IMR-90 (cell line): Measurements from ENCODE around the gene SPATC1L. TPM values are rescaled to one million over a fixed set of nuclear protein-coding genes. Genes with fewer than 3 reads are reported as not detected.

Source experiments
- ATAC-seq: fragments of 200-7000 bp; cut with Tn5 transposase; 2 replicates; pipeline ENCODE4 v1.9.1; 2020; ENCODE audit warnings: low read depth, mild to moderate bottlenecking, moderate library complexity
- BruUV-seq: library from RNA; stranded (reverse); fragments of 400-500 nt; replicated peaks from 2 replicates; lab custom pipeline; 2021; lab: Mats Ljungman, UMichigan
- CTCF ChIA-PET: fragments of 300-600 bp; formaldehyde crosslinking; extraction: SDS; loops from one replicate; lab custom pipeline; 2021; ENCODE audit warnings: antibody characterized with exemption; lab: Yijun Ruan, JAX
- POLR2A ChIA-PET: fragments of 300-600 bp; sonication (Branson Sonifier 250); formaldehyde crosslinking; loops from one replicate; lab custom pipeline; 2022; ENCODE audit warnings: antibody characterized with exemption; ENCODE audit not compliant: unreplicated experiment; lab: Charles Lee
- DNase-seq: peaks from one replicate; pipeline ENCODE4 v3.0.0; 2013
- H2AFZ ChIP-seq: replicated peaks from 2 replicates; pipeline ENCODE3; 2013; ENCODE audit warnings: low read length, mild to moderate bottlenecking; ENCODE audit not compliant: poor library complexity
- H2AK5ac ChIP-seq: 2 replicates; pipeline ENCODE4 v1.6.1; 2013; ENCODE audit warnings: low read depth, low read length, inconsistent platforms
- H2AK9ac ChIP-seq: replicated peaks from 2 replicates; pipeline ENCODE3; 2013; ENCODE audit warnings: mild to moderate bottlenecking, low read depth, low read length, moderate library complexity; ENCODE audit not compliant: poor library complexity
- H2BK120ac ChIP-seq: 2 replicates; pipeline ENCODE4 v1.6.1; 2013; ENCODE audit warnings: low read depth, low read length, inconsistent platforms
- H2BK15ac ChIP-seq: 3 replicates; pipeline ENCODE4 v1.6.1; 2013; ENCODE audit warnings: low read depth, low read length, inconsistent platforms
- H2BK20ac ChIP-seq: 2 replicates; pipeline ENCODE4 v1.6.1; 2013; ENCODE audit warnings: low read depth, mild to moderate bottlenecking, inconsistent platforms, low read length, moderate library complexity
- H2BK5ac ChIP-seq: 2 replicates; pipeline ENCODE4 v1.6.1; 2013; ENCODE audit warnings: mild to moderate bottlenecking, low read depth, low read length, inconsistent platforms; ENCODE audit not compliant: poor library complexity, severe bottlenecking
- H3K14ac ChIP-seq: replicated peaks from 2 replicates; pipeline ENCODE4 v1.6.1; 2013; ENCODE audit warnings: low read depth, low read length, inconsistent platforms
- H3K18ac ChIP-seq: 2 replicates; pipeline ENCODE4 v1.6.1; 2013; ENCODE audit warnings: low read depth, low read length, control low read depth
- H3K23ac ChIP-seq: 2 replicates; pipeline ENCODE4 v1.6.1; 2013; ENCODE audit warnings: low read depth, low read length, inconsistent platforms
- H3K27ac ChIP-seq: 2 replicates; pipeline ENCODE4 v1.5.1; 2013; ENCODE audit warnings: mild to moderate bottlenecking, control low read depth, low read length; ENCODE audit not compliant: insufficient read depth
- H3K27me3 ChIP-seq: 2 replicates; pipeline ENCODE4 v1.6.1; 2013; ENCODE audit warnings: low read length; ENCODE audit not compliant: control insufficient read depth, insufficient read depth
- H3K36me3 ChIP-seq: 2 replicates; pipeline ENCODE4 v1.6.1; 2013; ENCODE audit warnings: low read length, mixed read lengths; ENCODE audit not compliant: control insufficient read depth, insufficient read depth
- H3K4ac ChIP-seq: 2 replicates; pipeline ENCODE4 v1.6.1; 2013; ENCODE audit warnings: low read depth, low read length, inconsistent platforms
- H3K4me1 ChIP-seq: 2 replicates; pipeline ENCODE4 v1.6.1; 2013; ENCODE audit warnings: low read length, mixed read lengths; ENCODE audit not compliant: control insufficient read depth, insufficient read depth
- H3K4me2 ChIP-seq: 2 replicates; pipeline ENCODE4 v1.6.1; 2013; ENCODE audit warnings: low read depth, mild to moderate bottlenecking, control low read depth, low read length, moderate library complexity
- H3K4me3 ChIP-seq: 2 replicates; pipeline ENCODE4 v1.5.1; 2013; ENCODE audit warnings: low read depth, mild to moderate bottlenecking, control low read depth, low read length, moderate library complexity; ENCODE audit not compliant: insufficient read depth
- H3K56ac ChIP-seq: 2 replicates; pipeline ENCODE4 v1.6.1; 2013; ENCODE audit warnings: low read length, inconsistent platforms; ENCODE audit not compliant: insufficient read depth; ENCODE audit errors: extremely low read depth
- H3K79me1 ChIP-seq, 2 experiments: 2 replicates each; pipeline ENCODE4 v1.6.1; 2013; ENCODE audit warnings: low read length in 2 of 2, inconsistent platforms in 1 of 2, low read depth in 1 of 2
- H3K9ac ChIP-seq: 2 replicates; pipeline ENCODE4 v1.6.1; 2013; ENCODE audit warnings: low read depth, low read length, control low read depth
- H3K9me1 ChIP-seq: 2 replicates; pipeline ENCODE4 v1.6.1; 2013; ENCODE audit warnings: low read length, inconsistent platforms; ENCODE audit not compliant: insufficient read depth
- H3K9me3 ChIP-seq: 2 replicates; pipeline ENCODE4 v1.6.1; 2013; ENCODE audit warnings: low read length; ENCODE audit not compliant: control insufficient read depth, insufficient read depth
- H4K20me1 ChIP-seq: 2 replicates; pipeline ENCODE4 v1.6.1; 2013; ENCODE audit warnings: low read length, inconsistent platforms; ENCODE audit not compliant: insufficient read depth
- H4K5ac ChIP-seq: 2 replicates; pipeline ENCODE4 v1.6.1; 2013; ENCODE audit warnings: mild to moderate bottlenecking, low read depth, low read length, control low read depth
- H4K8ac ChIP-seq, 2 experiments: 2 replicates each; pipeline ENCODE4 v1.6.1; 2013; ENCODE audit warnings: low read depth in 2 of 2, low read length in 2 of 2, control low read depth in 1 of 2, inconsistent platforms in 1 of 2
- H4K91ac ChIP-seq: 2 replicates; pipeline ENCODE4 v1.6.1; 2013; ENCODE audit warnings: low read depth, low read length, inconsistent platforms; ENCODE audit not compliant: insufficient read depth
- BHLHE40 ChIP-seq: fragments of 150-350 bp; IDR thresholded peaks from 2 replicates; pipeline ENCODE4 v1.6.1; 2016; ENCODE audit warnings: mild to moderate bottlenecking, low read depth, low read length
- CEBPB ChIP-seq: IDR thresholded peaks from 2 replicates; pipeline ENCODE4 v1.6.1; 2012; ENCODE audit warnings: low read depth, low read length, improper control_type of control experiment
- MAZ ChIP-seq: IDR thresholded peaks from 2 replicates; pipeline ENCODE4 v1.6.1; 2012; ENCODE audit warnings: low read depth, mild to moderate bottlenecking, low read length, improper control_type of control experiment, moderate library complexity, borderline replicate concordance
- NFE2L2 ChIP-seq: fragments of 150-350 bp; IDR thresholded peaks from 2 replicates; pipeline ENCODE4 v1.6.1; 2016; ENCODE audit warnings: low read depth, mild to moderate bottlenecking, low read length
- POLR2A ChIP-seq: IDR thresholded peaks from 2 replicates; pipeline ENCODE4 v1.6.1; 2012; ENCODE audit warnings: mild to moderate bottlenecking, low read depth, low read length
- RFX5 ChIP-seq: IDR thresholded peaks from 2 replicates; pipeline ENCODE4 v1.8.0; 2012; ENCODE audit warnings: low read depth, mild to moderate bottlenecking, low read length, moderate library complexity
- SMC3 ChIP-seq: fragments of 150-350 bp; IDR thresholded peaks from 2 replicates; pipeline ENCODE4 v1.6.1; 2016; ENCODE audit warnings: low read depth, mild to moderate bottlenecking, antibody characterized with exemption, low read length, moderate library complexity
- WGBS, 2 experiments: methylation state at CpG; one replicate each; pipeline versions ENCODE4 v1.1.5 to v1.1.7; 2013; ENCODE audit warnings: missing lambda C conversion rate in 2 of 2; ENCODE audit not compliant: insufficient read length in 1 of 2; ENCODE audit errors: extremely low coverage in 2 of 2; 5-methylcytosine and 5-hydroxymethylcytosine counted together
- dilution Hi-C: fragments of 300-500 bp; cut with HindIII; formaldehyde crosslinking; loops from one replicate; pipeline ENCODE4 v1.14.3; 2018; ENCODE audit warnings: low sequenced_read_pairs; ENCODE audit not compliant: unreplicated experiment
- in situ Hi-C: fragments of 300-500 bp; cut with MboI; formaldehyde crosslinking; loops from 3 replicates; pipeline ENCODE4 v1.14.3; 2019; ENCODE audit warnings: low sequenced_read_pairs, inconsistent platforms, mixed read lengths
- intact Hi-C: fragments of 100-400 bp; cut with micrococcal nuclease; formaldehyde crosslinking; loops from 2 replicates; pipeline ENCODE4 v1.10.0; 2022
- polyA plus RNA-seq, 3 experiments: library from polyadenylated mRNA; depleted of rRNA; stranded (reverse); fragments of >200 nt; gene quantifications; 2 replicates each; pipeline ENCODE4 v1.2.3, GENCODE V29; 2012; ENCODE audit warnings: low replicate concordance in 1 of 3
- total RNA-seq: library from RNA; depleted of rRNA; stranded (reverse); fragments of >200 nt; gene quantifications from 2 replicates; pipeline ENCODE4 v1.2.3, GENCODE V29; 2012
- TF ChIP-seq, protein P1 (sequence below): conservative IDR thresholded peaks from 2 replicates; pipeline ENCODE4 v1.5.1; 2012; ENCODE audit warnings: mild to moderate bottlenecking, low read depth, low read length, improper control_type of control experiment

Gene SPATC1L
- total and polyA plus RNA-seq, 2 of the 4 experiments (the other 2 are of a cell fraction), result 3.8 to 17.2 TPM

DNA sequence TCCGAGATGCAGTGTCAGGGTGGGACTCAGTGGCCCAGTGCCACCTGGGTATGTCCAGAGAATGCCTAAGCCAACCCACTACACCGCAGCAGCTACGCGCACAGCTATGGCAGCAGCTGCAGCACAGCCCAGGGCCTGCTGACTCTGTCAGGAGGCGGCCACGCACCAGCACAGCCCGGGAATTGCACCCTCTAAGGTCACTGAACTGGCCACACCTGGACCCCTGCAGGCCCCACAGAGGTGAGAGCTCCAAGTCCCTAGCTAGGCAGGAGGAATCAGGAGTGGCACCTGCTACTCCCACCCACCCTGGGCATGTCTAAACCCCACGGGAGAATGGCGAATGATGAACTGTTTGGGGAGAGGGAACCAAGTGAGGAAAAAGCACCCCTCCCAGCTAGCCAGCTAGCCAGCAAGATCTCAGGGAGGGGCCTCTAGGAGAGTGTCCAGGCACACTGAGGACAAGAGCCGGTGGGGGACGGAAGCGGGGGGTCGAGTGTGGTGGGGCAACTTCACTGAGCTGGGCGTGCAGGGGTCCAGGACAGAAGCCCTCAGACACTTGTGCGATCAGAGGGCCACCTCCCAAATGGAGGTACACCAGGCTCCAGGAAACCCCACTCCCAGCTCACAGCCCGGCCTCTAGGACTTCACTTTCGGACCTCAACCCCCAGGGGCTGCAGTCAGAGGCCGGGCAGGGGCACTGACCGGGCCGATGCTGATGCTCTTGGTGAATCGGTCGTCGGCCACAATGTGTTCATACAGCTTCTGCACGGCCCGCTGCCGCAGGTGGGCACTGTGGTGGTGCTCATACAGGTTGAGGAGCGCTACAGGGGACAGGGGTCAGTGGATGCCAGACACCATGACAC, 30.4 kb upstream of the SPATC1L start:
- Histone ChIP-seq H2BK20ac (no peak overlapping the region), H3K4me1 (no peaks in the 10 kb centered on the region), H3K9me3 (no peaks in the 10 kb centered on the region), H2AFZ (no peak overlapping the region), H3K36me3 (peaks cover 37% of the 10 kb centered on the region), H2AK9ac (no peak overlapping the region), H3K27me3 (no peaks in the 10 kb centered on the region), H2BK120ac (no peak overlapping the region), H3K56ac (no peak overlapping the region), H4K91ac (no peak overlapping the region), H3K27ac (no peak overlapping the region), H3K79me1 (peaks cover 6 to 7% of the 10 kb centered on the region in 2 experiments; a peak in 2 of 4 replicates), H2BK15ac (no peak overlapping the region), H2BK5ac (no peak overlapping the region), H3K9me1 (0 out of 2 replicates have a peak, but pooled peaks cover 4% of the 10 kb centered on the region), H4K5ac (no peak overlapping the region), H2AK5ac (no peak overlapping the region), H3K4me3 (no peak overlapping the region), H3K14ac (no peak overlapping the region), H3K4me2 (no peak overlapping the region), H3K23ac (no peak overlapping the region), H3K18ac (no peak overlapping the region), H4K8ac (no peak overlapping the region), H3K4ac (no peak overlapping the region), H3K9ac (no peak overlapping the region), H4K20me1 (peaks cover 12% of the 10 kb centered on the region)
- ChIA-PET POLR2A (no interaction called here), CTCF (no interaction called here)
- ATAC-seq (no peak), DNase-seq (no peak)
- in situ Hi-C loops, result no loop called here
- TF ChIP-seq MAZ (no peak), CEBPB (no peak), POLR2A (no peak), NFE2L2 (no peak), RFX5 (no peak), BHLHE40 (no peak), SMC3 (no peak)
- TF ChIP-seq, protein P1, sequence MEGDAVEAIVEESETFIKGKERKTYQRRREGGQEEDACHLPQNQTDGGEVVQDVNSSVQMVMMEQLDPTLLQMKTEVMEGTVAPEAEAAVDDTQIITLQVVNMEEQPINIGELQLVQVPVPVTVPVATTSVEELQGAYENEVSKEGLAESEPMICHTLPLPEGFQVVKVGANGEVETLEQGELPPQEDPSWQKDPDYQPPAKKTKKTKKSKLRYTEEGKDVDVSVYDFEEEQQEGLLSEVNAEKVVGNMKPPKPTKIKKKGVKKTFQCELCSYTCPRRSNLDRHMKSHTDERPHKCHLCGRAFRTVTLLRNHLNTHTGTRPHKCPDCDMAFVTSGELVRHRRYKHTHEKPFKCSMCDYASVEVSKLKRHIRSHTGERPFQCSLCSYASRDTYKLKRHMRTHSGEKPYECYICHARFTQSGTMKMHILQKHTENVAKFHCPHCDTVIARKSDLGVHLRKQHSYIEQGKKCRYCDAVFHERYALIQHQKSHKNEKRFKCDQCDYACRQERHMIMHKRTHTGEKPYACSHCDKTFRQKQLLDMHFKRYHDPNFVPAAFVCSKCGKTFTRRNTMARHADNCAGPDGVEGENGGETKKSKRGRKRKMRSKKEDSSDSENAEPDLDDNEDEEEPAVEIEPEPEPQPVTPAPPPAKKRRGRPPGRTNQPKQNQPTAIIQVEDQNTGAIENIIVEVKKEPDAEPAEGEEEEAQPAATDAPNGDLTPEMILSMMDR, result no peak
- dilution Hi-C loops, result no loop called here
- no TSS peak for BruUV-seq
- 89% methylated on average over 7 of the region's 27 CpGs; no CpG with 5 or more reads in 1 of the 2 experiments for WGBS, 2 experiments
- intact Hi-C loops, result no loop called here
